ENCODE data around the gene TPM4.

The TPM4 gene

DNA sequence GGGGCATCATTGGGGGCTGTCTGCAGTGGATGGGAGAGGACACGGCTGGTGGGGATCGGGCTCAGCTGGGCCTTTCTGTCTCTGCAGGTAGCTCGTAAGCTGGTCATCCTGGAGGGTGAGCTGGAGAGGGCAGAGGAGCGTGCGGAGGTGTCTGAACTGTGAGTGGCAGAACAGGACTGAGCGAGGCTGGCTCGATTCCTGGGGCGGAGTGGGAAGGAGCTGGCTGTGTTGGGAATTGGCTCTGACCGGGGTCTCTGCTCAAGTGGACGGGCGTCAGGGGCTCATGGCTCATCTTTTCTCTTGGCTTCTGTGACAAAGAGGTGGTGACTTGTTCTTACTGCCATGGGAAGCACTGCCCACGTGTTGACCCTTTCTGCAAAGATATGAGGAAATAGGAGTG is 11.6 kb downstream of the TPM4 start:
- no peak overlapping the region for H3K4me3 ChIP-seq (ENCODE audit: low read depth, low read length)
- no peak for DNase-seq (ENCODE audit: low read depth)
- no peak for TF ChIP-seq CTCF (IDR thresholded peaks at IDR 0.05; ENCODE audit: control insufficient read depth, extremely low read depth, insufficient read depth)

GRCh38 chr19:16088351-16089009 is 12.2 kb downstream of the TPM4 start:
- DNase-seq (ENCODE audit: low read depth), result no peak
- H3K4me3 ChIP-seq (ENCODE audit: low read depth, low read length), result no peak overlapping the region
- no peak for TF ChIP-seq CTCF (IDR thresholded peaks at IDR 0.05; ENCODE audit: control insufficient read depth, extremely low read depth, insufficient read depth)

DNA sequence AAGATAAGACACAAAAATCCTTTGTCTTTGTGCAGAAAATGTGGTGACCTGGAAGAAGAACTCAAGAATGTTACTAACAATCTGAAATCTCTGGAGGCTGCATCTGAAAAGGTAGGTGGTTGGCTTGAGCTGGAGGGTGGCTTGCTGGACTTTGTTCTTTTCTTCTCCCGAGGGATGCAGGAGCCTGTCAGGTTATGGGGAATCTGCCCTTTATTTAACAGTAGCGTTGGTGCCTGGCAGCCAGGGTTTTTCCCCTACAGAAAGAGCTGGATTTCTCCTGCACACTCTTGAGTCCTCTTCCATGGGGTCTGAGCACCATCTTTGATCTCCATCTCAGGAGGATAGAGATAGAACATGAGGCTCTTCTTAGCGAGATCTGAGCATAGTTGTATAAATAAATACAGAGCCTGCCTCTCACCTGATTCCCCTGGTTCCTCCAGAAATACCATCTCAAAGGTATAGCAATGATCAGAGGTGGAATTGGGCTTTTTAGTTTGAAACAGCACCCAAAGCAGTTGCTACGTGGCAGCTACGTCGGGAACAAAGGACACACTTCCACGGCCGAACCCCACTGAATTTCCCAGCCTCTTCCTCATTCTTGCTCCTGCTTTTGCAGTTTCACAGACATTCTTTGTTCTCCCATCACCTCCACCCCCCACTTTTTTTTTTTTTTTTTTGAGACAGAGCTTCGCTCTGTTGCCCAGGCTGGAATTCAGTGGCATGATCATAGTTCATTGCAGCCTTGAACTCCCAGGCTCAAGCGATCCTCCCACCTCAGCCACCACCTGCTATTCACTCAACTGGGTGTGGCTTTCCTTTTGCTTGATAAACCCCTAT is 12.9 kb downstream of the TPM4 start:
- no peak for DNase-seq (ENCODE audit: low read depth)
- TF ChIP-seq CTCF (IDR thresholded peaks at IDR 0.05; ENCODE audit: control insufficient read depth, extremely low read depth, insufficient read depth), result no peak
- no peak overlapping the region for H3K4me3 ChIP-seq (ENCODE audit: low read depth, low read length)

GRCh38 chr19:16091546-16092475 is 15.5 kb downstream of the TPM4 start:
- H3K4me3 ChIP-seq (ENCODE audit: low read depth, low read length), result no peak overlapping the region
- DNase-seq (ENCODE audit: low read depth), result no peak
- no peak for TF ChIP-seq CTCF (IDR thresholded peaks at IDR 0.05; ENCODE audit: control insufficient read depth, extremely low read depth, insufficient read depth)

DNA sequence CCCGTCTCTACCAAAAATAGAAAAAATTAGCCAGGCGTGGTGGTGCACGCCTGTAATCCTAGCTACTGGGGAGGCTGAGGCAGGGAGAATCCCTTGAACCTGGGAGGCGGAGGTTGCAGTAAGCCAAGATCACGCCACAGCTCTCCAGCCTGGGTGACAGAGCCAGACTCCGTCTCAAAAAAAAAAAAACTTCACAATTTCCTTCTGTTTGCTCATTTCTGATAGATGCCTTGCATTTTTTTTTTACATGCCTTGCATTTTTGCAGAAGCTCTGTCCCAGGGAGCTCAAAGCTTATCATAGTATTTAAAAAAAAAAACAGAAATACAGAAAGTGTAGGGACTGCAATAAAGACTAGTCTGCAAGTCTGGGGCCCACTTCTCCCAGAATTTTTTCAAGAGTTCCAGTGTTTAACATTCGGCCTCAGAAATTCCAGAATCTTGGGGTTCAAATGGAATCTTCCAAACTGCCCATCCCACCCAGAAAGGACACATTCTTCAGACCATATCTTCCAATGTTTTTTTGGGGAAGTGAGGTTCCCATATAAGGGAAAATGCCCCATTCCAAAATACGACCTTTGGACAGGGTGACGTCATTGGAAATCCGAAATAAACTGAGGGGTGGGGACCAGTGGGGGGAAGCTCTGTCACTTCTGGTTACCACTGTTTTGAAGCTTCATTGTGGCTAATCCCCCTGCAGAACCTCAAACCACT is 18.2 kb downstream of the TPM4 start:
- H3K4me3 ChIP-seq (ENCODE audit: low read depth, low read length), result no peak overlapping the region
- no peak for DNase-seq (ENCODE audit: low read depth)
- no peak for TF ChIP-seq CTCF (IDR thresholded peaks at IDR 0.05; ENCODE audit: control insufficient read depth, extremely low read depth, insufficient read depth)

DNA sequence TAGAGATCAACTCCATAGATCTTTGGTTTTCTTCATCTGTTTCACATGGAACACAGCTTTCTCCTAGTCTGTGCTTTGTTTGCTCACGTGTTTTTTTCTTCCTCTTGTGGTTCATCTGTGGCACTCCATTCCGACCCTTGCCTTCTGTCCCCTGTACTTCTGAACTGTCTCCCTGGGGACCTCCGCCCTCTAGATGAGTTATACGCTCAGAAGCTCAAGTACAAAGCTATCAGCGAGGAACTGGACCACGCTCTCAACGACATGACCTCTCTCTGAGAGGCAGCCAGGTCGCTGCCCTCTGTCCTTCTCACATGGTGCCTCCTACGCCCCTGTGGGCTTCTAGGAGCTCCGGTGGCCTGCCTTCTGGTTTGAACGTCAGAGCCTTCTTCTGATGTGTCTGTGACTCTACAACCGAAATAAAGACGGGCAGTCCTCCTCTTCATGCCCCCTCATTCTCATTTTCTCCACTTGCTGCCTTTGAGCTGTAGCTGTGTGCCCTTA is 18.8 kb downstream of the TPM4 start:
- TF ChIP-seq CTCF (IDR thresholded peaks at IDR 0.05; ENCODE audit: control insufficient read depth, extremely low read depth, insufficient read depth), result no peak
- no peak for DNase-seq (ENCODE audit: low read depth)
- H3K4me3 ChIP-seq (ENCODE audit: low read depth, low read length), result no peak overlapping the region
